Measurements from ENCODE around the gene CYB561A3. TPM values are rescaled to one million over a fixed set of nuclear protein-coding genes. Genes with fewer than 3 reads are reported as not detected.
A peak's percentile ranks its signal among the peaks of the same experiment; 100 is the strongest.

CYB561A3 gene
- total RNA-seq, 1 experiment from 2014 or later = 80.2 TPM

DNA sequence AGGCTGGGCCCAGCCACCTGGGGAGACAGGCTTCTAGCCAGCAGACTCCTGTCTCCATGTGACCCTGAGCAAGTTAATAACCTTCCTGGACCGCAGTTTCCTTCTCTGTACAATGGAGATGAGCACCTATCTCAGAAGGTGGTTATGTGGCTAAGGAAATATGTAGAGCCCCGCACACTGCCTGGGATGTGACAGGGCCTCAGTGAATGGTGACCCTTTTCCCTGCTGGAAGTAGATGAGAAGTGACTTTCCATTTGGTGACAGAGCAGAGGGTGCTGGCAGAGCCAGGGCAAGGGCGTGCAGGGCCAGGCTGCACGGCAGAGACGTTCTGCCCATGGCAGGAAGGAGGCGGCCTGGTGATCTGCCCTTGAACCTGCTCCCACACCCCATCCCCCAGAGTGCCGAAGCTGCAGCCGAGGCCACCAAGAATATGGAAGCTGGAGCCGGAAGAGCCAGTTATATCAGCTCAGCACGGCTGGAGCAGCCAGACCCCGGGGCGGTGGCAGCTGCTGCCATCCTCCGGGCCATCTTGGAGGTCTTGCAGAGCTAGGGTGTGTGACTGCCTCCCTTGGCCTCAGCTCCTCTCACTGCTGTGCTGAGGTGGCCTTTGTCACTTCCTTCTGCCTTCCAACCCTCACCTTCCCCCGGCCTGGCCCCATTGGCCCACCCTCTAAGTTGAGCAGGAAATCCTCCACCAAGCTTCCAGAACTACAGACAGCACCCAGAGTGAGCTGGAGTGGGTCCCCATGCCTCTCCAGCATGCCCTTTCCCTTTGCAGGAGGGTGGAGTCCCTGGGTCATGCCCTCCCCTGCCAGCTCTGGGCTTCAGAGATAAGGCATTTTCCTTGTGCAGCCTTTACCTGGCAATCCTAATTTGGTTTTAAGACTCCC, 15.5 kb downstream of the CYB561A3 start:
- no peak for DNase-seq (ENCODE audit: low spot score)

DNA sequence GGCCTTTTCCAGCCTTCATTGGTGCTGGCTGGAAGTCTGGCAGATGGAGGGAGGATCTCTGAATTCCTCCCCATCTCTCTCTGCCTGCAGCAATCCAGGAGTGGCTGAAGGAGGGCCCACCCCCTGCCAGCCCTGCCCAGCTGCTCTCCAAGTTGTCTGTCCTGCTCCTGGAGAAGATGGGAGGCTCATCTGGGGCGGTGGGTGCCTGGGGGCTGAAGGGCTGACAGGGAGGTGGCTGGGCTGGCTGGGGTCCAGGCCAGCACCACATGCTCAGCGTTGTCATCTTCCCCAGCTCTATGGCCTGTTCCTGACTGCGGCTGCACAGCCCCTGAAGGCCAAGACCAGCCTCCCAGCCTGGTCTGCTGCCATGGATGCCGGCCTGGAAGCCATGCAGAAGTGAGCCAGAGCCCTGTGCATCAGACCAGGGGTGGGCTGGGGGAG, 16.5 kb downstream of the CYB561A3 start:
- DNase-seq (ENCODE audit: low spot score) = no peak

DNA sequence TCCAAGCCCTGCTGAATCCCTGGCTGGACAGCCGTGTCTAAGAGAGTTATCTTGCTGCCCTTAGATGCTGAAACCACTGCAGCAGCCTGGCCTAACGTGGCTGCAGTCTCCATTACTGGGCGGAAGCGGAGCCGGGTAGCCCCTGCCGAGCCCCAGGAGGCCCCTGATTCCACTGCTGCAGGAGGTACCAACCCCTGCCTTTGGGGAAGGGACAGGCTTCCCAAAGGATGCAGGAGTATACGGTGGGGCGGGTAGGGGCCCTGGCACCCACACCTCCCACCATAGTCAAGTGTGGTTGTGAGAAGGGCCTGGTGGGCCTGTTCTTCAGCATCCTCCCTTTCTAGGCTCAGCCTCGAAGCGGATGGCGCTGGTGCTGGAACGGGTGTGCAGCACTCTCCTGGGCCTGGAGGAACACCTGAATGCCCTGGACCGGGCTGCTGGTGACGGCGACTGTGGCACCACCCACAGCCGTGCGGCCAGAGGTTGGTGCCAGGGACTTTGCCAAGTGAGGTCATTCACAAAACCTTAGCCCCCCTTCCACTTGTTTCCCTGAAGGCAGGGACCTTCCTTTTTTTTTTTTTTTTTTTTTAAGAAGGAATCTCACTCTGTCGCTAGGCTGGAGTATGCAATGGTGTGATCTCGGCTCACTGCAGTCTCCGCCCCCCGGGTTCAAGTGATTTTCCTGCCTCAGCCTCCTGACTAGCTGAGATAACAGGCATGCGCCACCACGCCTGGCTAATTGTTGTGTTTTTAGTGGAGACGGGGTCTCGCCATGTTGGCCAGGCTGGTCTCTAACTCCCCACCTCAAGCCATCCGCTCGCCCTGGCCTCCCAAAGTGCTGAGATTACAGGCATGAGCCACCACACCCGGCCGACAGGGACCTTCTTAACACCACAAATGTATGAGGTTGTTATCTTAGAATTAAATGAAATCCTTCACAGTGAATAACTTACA, 17.6 kb downstream of the CYB561A3 start:
- DNase-seq (ENCODE audit: low spot score) = no peak

DNA sequence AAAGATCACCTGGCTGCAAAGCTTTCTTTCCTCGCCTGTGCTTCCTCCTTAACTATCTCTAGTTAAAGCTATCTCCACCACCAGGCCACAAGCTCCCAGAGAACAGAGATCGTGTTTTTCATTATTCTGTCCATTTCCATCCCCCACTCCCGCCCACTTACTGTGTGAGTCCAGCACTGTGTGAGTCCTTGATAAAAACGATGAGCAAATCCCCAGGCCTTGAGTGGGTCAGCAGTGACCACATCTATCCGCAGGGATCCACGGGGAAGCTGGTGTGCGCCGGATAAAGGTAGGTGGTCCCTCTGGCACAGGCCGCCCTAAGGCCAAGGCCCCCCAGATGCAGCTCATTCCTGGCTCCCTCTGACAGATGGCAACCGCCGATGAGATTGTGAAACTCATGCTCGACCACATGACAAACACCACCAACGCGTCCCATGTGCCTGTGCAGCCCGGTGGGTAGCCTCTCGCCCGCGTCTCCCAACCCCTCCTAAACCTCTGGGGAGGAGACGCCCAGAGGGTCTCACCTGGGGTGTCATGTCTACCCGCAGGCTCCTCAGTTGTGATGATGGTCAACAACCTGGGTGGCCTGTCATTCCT, 19.4 kb downstream of the CYB561A3 start:
- no peak for DNase-seq (ENCODE audit: low spot score)

DNA sequence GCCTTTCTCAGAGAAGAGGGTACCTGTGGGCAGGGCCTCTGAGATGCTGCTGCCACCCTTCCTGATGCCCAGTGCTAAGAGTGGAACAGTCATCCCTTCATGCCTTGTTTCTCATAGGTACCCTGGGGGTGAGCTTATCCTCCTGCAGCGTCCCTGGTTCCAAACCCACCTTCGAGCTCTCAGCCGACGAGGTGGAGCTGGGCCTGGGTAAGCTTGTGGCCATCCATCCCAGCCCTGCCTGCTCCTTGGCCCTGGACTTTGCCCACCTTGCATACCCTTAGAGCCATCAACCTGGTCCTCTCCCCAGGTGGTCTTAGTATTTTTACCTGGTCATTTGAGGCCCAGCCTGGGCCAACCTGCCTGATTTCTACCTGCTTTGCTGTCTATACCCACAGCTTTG, 20.0 kb downstream of the CYB561A3 start:
- no peak for DNase-seq (ENCODE audit: low spot score)

DNA sequence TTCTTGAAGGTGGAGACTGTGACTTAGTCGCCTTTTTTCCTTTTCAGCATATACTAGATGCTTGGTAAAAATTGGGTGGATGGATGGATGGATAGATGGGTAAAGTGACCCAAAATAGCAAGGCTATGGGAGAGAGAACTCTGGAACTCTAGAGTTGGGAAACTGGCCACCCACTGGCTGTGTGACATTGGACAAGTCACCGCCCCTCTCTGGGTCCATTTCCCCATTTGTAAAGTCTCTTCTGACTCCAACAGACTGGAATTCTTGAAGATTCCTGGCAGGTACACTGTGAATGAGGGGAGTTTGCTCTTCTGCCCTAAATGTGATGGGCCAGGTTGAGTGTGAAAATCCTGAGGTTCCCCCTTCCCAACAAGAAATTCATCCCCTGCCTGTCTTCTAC, 20.7 kb downstream of the CYB561A3 start:
- DNase-seq (ENCODE audit: low spot score) = no peak

DNA sequence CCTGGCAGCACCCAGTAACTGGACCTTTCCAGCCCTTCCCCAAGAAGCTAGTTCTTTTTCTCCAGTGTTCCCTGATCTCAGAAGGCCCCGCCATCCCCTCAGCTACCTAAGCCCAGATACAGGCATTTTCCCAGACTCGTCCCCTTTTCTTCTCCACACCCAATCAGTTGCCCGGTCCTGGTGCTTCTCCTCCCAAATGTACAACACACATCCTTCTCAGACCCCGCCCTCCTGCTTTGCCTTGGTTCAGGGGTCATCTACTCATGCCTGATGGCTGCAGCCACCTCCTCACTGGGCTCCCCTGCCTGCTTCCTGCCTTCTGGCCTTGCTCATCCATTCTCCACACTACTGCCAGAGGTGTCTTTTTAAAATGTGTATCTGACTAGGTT, 22.2 kb downstream of the CYB561A3 start:
- DNase-seq (ENCODE audit: low spot score) = no peak

DNA sequence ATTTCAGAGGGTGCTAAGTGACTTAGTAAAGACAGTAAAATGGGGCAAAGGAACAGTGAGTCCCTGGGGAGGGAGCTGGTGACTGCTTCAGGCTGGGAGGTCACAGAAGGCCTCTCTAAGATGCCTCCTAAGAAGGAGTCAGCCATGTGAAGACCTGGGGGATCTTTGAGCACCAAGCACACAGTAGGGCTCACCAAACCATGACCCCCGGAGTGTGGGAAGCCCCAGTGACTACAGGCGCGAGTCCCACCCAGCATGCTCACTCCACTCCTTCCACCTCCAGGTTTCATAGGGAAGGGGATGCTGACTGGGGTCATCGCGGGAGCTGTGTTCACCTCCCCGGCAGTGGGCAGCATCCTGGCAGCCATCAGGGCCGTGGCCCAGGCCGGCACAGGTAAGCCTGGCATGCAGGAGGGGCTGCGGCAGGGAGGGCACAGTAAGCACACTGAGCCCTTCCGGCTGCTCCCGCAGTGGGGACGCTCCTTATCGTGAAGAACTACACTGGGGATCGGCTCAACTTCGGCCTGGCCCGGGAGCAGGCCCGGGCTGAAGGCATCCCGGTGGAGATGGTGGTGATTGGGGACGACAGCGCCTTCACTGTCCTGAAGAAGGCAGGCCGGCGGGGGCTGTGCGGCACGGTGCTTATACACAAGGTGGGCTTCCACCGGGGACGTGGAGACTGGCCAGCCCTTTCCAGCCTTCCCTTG, 22.7 kb downstream of the CYB561A3 start:
- no peak for DNase-seq (ENCODE audit: low spot score)

DNA sequence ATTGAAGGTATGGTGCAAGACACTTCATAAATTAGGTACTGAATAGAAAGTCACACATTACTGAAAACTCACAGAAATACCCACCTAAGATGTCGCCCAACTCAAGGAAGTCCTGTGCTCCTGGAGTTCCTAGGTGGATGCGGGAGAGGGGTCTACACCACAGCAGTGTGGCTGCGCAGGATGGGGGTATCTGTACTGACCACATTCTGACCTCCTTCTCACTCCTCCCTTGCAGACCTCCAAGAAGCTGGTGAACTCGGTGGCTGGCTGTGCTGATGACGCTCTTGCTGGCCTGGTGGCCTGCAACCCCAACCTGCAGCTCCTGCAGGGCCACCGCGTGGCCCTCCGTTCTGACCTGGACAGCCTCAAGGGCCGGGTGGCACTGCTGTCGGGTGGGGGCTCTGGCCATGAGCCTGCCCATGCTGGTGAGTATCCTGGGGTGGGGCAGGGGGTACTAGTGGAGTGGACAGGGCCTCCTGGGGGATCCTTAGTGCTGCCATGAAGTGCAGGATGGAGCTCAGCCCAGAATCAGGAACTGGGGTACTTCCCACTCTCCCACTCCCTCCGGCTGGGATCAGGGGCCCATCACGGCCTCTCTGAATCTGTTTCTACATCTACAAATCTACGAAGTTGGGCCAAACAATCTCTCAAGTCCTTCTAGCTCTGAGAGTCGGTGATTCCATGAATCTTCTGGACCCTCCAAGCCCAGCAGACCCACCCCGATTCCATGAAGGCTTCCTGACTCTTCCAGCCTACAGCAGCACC, 23.8 kb downstream of the CYB561A3 start:
- no peak for DNase-seq (ENCODE audit: low spot score)

DNA sequence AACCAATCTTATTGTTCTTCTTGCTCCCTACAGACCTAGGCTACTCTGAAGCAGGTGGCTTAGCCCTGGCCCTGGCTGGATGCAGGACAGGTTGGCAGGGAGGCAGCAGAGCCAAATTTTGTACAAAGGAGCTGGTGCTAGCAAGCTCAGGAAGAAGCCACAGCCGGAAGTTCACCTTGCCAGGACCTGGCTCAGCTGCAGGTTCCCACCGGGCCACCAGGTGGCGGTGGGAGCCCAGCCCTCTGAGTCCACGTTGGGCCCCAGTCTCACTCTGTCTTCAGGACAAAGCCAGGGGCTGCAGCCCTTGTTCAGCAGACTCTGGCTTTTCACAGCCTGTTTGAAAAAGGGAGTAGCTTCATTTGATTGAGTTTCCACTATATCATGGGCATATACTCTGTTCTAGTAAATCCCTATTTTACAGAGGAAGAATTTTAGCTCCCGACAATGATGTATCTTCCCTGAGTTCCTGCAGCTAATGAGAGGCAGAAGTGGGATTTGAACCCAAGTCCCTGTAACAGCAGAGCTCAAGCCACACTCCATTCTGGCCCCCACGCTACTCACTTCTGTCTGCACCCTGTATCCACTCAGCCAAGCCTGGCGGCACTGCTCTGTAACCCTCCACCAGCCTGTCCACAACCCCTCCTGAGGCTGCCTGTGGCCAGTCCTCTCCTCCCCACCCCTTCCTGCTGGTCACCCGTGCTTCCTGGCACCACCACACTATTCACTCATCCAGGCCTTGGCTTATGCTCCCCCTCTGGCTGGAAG, 25.3 kb downstream of the CYB561A3 start:
- peak; percentile 97 for DNase-seq (ENCODE audit: low spot score)

DNA sequence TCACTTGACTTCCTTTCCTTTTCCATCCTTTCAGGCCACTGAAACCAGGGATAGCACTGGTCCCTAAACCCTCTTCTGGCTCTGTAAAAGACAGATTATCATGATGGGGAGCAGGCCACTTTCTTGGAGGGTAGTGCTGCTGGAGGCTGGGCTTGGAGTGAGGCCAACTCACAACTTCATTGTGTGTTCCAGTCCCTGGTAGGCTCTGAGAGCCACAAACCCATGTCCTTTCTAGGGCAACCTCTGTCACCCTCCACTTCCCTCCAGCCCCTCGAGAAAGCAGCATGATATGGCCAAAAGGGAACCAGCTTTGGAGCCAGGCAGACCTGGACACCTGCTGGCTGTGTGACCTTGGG, 26.3 kb downstream of the CYB561A3 start:
- DNase-seq (ENCODE audit: low spot score) = no peak

DNA sequence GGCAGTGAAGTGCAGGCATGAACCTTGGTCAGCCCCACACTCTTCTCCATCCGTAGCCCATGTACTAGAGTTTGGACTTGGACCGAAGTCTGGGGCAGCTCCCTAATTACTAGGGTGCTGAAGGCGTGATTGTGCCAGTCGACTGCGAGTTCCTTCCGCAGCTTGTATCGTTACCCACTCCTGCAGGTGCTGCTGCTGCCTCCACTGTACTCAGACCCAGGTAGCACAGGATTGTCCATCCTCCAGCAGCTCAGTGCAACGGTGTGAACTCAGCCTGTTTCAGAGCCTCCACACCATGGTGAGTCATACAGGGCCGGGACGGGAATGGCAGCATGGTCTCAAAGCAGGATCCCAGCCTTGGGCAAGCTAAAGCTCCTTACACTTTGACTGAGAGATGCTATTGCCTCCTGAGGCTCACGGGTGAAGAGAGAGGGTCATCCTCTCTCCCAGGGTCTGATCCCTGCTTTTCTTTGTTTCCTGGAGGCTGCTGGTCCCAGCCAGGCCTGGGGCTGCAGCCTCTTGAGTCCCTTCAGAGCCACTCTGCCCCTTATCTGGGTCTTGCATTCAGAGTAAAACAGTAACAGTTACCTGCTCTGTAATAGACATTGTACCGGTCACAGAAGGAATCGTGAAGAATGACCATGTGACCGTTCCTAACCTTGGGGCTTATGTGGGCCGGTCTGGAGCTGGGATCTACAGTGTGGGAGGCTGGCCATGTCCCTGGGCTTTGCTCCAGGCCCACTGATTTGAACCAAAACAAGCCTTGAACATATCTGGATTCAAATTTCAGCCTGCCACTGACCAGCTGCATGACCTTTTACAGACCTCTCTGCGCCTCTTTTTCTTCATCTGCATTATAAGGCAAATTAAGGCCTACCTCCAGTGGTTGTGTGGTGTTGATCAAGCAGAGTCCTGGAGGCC, 27.0 kb downstream of the CYB561A3 start:
- peak; percentile 16 for DNase-seq (ENCODE audit: low spot score)

DNA sequence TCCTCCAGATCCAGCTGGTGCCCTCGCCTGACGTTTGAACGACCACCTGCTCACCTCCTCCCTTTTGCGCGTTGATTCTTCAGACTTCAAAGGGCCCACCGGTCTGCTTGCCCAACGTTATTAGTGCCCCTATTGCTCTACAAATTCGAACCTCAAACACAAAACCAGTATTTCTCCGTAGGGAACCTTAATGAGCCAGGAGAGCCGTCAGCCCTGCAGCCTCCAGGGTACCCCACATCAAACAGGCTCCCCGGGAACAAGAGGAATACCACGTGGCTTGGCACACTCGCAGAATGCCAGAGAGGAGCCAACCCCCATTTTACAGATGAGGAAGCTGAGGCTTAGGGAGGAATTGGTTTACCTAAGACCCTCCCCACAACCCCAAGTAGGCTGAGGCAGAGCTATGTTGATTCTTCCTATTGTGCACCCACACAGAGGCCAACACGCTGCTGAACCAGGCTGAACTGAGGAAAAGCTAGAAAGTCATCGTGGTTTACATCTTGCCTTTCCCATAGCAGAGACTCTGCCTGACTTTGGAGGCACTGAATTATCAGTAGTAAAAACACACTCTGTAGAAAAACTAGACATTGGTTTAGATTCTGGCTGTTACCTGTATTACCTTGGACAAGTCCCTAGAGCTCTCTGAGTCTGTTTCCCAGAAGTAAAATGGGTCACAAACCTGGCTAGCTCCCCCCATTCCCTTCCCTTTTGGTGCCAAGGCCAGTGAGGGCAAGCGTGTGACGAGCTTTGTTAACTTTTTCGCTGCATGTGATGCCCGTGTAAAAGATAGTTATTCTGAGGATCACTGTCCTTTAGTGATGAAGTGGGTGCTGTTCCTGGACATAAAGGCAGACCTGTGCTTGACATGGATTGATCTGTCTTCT, 27.9 kb downstream of the CYB561A3 start:
- DNase-seq (ENCODE audit: low spot score) = no peak

DNA sequence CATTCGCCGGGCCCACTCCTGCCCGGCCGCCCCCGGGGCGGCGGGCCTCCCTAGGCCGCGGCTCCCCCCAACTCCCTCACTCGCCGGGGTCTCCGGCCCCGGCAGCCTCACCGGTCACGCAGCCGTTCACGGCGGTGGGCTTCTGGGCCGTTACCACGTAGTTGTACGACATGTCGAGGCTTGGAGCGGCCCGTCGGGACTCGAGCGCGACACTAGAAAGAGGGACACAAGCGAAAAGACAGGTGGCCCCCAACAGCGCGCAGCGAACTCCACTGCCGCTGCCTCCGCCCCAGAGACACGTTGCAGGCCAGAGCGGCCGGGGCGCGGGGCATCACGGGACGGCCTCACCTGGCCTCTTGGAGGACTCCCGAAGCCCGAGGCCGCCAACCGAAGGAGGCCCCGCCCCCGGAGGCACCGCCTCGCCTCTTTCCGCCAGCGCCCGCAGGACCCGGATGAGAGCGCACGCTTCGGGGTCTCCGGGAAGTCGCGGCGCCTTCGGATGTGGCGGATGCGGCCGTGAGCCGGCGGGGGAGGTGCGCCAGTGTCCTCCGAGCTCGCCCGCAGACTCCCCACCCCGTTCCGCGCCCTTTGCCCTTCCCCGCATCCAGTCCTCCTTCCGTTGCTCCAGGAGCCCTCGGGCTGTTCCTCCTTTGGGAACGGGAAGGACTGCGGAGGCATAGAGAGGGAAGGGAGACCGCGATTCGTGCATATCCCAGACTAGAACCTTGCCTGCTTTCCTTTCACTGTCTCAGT, 28.7 kb downstream of the CYB561A3 start, which contains the start of the genes DDB1 and TKFC:
Gene DDB1, minus strand, starts transcription at position 309 of the 753 bp plus-strand sequence. Its CDS starts 137 bp downstream, at position 172.
Gene TKFC, plus strand, starts transcription at position 432 of the 753 bp plus-strand sequence. CDS start 1,501 bp downstream, outside the sequence.
- peak; percentile 96 for DNase-seq (ENCODE audit: low spot score)

DNA sequence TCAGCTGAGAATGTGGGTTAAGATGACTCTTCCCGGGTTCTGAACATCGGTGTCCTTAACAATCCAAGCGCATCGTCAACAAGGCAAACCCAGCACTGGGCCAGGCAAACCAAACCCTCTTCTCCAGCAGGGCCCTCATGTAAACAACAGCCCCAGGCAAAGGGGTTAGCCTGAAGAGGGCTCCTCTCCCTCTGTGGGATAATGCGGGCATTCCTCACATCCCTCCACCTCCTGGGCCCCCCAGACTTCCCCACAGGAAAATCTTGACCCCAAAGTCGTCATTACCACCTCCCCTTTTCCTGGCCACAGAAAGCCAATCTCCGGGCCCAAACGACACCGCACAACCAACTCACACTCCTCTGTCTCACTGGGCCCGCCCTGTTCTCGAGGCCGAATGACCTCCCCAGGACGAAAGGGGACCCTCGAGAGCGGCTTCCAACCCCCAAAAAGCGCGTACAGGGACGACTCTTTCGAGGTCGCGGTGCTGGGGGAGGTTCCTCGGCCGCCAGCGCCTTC, 29.3 kb downstream of the CYB561A3 start:
- peak; percentile 33 for DNase-seq (ENCODE audit: low spot score)

DNA sequence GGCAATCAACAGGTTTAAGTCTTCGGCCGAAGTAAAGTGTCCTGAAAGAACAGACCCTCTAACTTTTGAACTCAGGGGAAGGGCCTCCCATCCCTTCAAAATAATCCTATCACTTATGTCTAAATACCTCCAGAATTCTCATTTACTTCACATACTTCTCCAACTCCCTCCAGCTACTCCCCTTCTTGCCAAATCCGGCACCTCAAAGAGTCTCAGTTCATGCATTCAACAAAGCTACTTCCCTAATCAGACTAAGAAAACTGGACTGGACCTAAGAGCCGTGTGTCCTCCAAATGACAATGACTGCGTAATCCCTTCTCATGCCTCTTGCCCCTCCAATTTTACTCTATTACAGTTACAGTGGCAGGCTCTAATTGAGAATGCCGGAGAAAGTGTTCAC, 30.0 kb downstream of the CYB561A3 start:
- DNase-seq (ENCODE audit: low spot score) = no peak
